MCF 10A (cell line): Measurements from ENCODE around the gene FXYD2. TPM values are rescaled to one million over a fixed set of nuclear protein-coding genes. Genes with fewer than 3 reads are reported as not detected.

Experiments
- BruUV-seq: library from RNA; stranded (reverse); fragments of 400-500 nt; replicated peaks from 2 replicates; lab custom pipeline; 2021; lab: Mats Ljungman, UMichigan
- CTCF ChIA-PET: fragments of 300-600 bp; sonication (Branson Sonifier 250); formaldehyde crosslinking; extraction: SDS; loops from one replicate; lab custom pipeline; 2021; ENCODE audit warnings: antibody characterized with exemption, inconsistent platforms; lab: Yijun Ruan, JAX
- POLR2A ChIA-PET: fragments of 300-600, 350-650 bp; sonication (Branson Sonifier 250); formaldehyde crosslinking; extraction: SDS; loops from one replicate; lab custom pipeline; 2020; ENCODE audit warnings: antibody characterized with exemption, inconsistent platforms; lab: Yijun Ruan, JAX
- DNase-seq: peaks from one replicate; pipeline ENCODE4 v3.0.0-alpha.2; 2018; ENCODE audit not compliant: unreplicated experiment
- H3K27ac Mint-ChIP-seq: one replicate; pipeline ENCODE4 v1.8.0; 2022; ENCODE audit warnings: mild to moderate bottlenecking, low read depth, mixed read lengths; ENCODE audit not compliant: unreplicated experiment
- H3K27me3 Mint-ChIP-seq: one replicate; pipeline ENCODE4 v1.8.0; 2022; ENCODE audit warnings: mixed read lengths; ENCODE audit not compliant: insufficient read depth, unreplicated experiment
- H3K36me3 Mint-ChIP-seq: one replicate; pipeline ENCODE4 v1.8.0; 2022; ENCODE audit warnings: mild to moderate bottlenecking, moderate library complexity, mixed read lengths; ENCODE audit not compliant: insufficient read depth, unreplicated experiment
- H3K4me1 Mint-ChIP-seq: one replicate; pipeline ENCODE4 v1.8.0; 2022; ENCODE audit warnings: mixed read lengths; ENCODE audit not compliant: insufficient read depth, unreplicated experiment
- H3K4me3 Mint-ChIP-seq: one replicate; pipeline ENCODE4 v1.8.0; 2022; ENCODE audit warnings: mild to moderate bottlenecking, moderate library complexity, mixed read lengths; ENCODE audit not compliant: unreplicated experiment
- H3K9me3 Mint-ChIP-seq: one replicate; pipeline ENCODE4 v1.8.0; 2022; ENCODE audit warnings: mixed read lengths; ENCODE audit not compliant: unreplicated experiment
- intact Hi-C: fragments of 100-400 bp; cut with micrococcal nuclease; formaldehyde crosslinking; loops from 2 replicates; pipeline ENCODE4 v1.14.1; 2022
- total RNA-seq: library from RNA; stranded (reverse); gene quantifications from 2 replicates; pipeline ENCODE4 v1.2.3, GENCODE V29; 2022
- TF ChIP-seq, protein P1 (sequence below): fragments of 200-600 bp; IDR thresholded peaks from one replicate; pipeline ENCODE4 v1.8.0; 2022; ENCODE audit warnings: antibody characterized with exemption, mild to moderate bottlenecking; ENCODE audit not compliant: unreplicated experiment

Gene FXYD2
- total RNA-seq, 1 experiment from 2014 or later = not detected

DNA sequence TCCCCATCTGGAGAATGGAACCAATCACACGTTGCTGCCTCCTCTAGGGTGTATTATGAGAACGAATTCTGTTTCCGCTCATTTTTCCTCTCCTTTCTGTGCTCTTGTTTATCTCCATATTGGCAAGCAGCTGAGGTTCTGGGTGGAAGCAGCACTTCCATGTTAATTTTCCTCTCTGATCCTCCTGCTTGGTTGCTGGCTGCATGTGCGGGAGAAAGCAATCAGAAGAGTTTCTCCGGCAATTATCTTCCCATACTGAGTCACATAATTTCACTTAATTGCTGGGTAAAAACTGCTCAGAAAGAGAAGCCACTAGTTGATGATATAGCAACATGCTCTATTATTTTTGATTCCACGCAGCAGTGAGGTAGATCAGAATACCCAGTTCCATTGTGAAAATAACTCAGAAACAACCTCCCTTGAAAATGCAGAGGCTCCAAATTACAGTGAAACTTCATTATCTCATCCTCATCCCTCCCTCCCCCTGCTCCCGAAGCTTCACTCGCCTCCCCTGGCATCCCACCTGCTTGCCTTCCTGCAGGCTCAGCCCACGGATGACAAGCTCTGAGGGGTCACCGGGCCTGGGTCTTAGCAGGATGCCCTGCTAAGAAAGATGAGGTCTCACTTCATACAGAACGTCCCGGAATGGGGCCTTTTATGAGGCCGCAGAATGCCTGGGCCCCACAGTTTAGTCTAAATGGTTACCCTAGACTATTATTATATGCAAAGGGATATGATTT is 31.5 kb upstream of the FXYD2 start:
- Mint-ChIP-seq H3K27me3 (peaks cover 59% of the 10 kb centered on the region), H3K9me3 (peaks cover 16% of the 10 kb centered on the region), H3K4me1 (no peaks in the 10 kb centered on the region), H3K36me3 (no peaks in the 10 kb centered on the region), H3K27ac (no peak overlapping the region), H3K4me3 (no peak overlapping the region)
- ChIA-PET POLR2A (interaction anchor here (1.1 kb wide), 1 partner anchor 10 kb away, joined by 4 read pairs; no protein-coding TSS in a partner anchor), CTCF (interaction anchor here (0.6 to 3.4 kb wide), 3 partner anchors 12 to 450 kb away, joined by 3 to 20 read pairs (median 3); no protein-coding TSS in a partner anchor)
- TF ChIP-seq, protein P1, sequence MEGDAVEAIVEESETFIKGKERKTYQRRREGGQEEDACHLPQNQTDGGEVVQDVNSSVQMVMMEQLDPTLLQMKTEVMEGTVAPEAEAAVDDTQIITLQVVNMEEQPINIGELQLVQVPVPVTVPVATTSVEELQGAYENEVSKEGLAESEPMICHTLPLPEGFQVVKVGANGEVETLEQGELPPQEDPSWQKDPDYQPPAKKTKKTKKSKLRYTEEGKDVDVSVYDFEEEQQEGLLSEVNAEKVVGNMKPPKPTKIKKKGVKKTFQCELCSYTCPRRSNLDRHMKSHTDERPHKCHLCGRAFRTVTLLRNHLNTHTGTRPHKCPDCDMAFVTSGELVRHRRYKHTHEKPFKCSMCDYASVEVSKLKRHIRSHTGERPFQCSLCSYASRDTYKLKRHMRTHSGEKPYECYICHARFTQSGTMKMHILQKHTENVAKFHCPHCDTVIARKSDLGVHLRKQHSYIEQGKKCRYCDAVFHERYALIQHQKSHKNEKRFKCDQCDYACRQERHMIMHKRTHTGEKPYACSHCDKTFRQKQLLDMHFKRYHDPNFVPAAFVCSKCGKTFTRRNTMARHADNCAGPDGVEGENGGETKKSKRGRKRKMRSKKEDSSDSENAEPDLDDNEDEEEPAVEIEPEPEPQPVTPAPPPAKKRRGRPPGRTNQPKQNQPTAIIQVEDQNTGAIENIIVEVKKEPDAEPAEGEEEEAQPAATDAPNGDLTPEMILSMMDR = no peak
- intact Hi-C loops = no loop called here
- DNase-seq = no peak
- BruUV-seq = no TSS peak

DNA sequence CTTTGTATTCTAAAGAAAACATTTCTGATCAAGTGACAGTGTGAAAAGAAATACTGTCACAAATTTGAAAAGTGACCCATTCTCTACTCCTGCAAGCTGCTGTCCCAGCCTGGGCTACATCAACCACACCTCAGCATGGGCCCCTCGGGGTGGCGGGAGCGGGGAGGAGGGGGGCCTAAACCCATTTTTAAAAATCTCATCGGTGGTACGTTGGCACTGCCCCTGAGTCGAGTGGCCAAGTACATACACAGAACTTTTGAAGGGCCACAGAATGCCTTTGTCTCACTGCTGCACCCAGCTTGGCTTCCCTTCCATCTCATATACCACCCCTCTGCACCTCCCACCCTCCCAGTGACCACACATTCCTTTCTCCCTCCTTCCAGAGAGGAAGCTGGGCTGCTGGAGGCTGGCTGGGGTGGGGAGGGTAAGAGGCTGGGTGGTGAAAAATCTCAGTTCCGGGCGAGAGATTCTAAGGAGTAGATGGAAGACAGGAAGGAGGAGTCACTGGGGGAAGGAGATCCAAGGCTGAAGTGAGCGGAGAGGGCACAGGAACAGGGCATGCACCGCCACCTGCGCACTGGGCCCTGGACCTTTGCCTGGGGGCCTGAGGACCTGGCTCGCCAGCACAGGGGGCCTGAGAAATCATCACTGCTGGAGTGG is 30.8 kb upstream of the FXYD2 start:
- no peak for DNase-seq
- Mint-ChIP-seq H3K36me3 (no peaks in the 10 kb centered on the region), H3K27ac (no peak overlapping the region), H3K4me3 (no peak overlapping the region), H3K9me3 (peaks cover 16% of the 10 kb centered on the region), H3K27me3 (peaks cover 52% of the 10 kb centered on the region), H3K4me1 (no peaks in the 10 kb centered on the region)
- BruUV-seq = no TSS peak
- intact Hi-C loops = no loop called here
- ChIA-PET CTCF (interaction anchor here (0.6 to 3.4 kb wide), 3 partner anchors 11 to 91 kb away, joined by 3 to 20 read pairs (median 7); partner anchors contain the start of gene FXYD6), POLR2A (interaction anchor here (1.1 kb wide), 1 partner anchor 11 kb away, joined by 4 read pairs; no protein-coding TSS in a partner anchor)
- TF ChIP-seq, protein P1 = no peak

DNA sequence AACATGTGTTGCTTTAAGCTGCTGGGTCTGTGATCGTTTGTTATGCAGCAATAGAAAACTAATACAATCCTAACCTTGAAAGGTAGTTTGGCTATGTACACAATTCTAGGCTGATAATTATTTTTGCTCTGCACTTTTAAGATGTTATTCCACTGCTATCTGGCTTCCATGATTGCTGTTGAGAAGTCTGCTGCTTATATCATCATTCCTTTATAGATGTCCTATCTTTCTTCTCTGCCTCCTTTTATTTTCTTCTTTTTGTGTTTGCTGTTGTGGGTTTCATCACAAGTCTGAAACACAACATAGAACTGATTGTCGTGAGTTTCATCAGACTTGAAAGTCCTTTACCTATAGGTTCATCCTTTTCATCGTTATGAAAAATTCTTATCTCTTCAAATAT is 27.8 kb upstream of the FXYD2 start:
- peaks cover 52% of the 10 kb centered on the region for H3K27me3 Mint-ChIP-seq

More for the DNA sequence above, 27.8 kb upstream of the FXYD2 start:
- no peaks in the 10 kb centered on the region for H3K4me1 Mint-ChIP-seq
- TF ChIP-seq, protein P1 = no peak
- H3K27ac Mint-ChIP-seq = no peak overlapping the region
- no peak overlapping the region for H3K4me3 Mint-ChIP-seq
- no peaks in the 10 kb centered on the region for H3K36me3 Mint-ChIP-seq
- CTCF ChIA-PET = interaction anchor here (0.6 to 3.4 kb wide), 5 partner anchors 8 to 201 kb away, joined by 3 to 20 read pairs (median 4); no protein-coding TSS in a partner anchor
- intact Hi-C loops = no loop called here
- no peak for DNase-seq
- POLR2A ChIA-PET = no interaction called here
- BruUV-seq = no TSS peak
- H3K9me3 Mint-ChIP-seq = peaks cover 16% of the 10 kb centered on the region
